NCI-H1417 (cell line): ENCODE results near the gene ZMYND10.

ENCODE experiments used
- DNase-seq, 3 experiments: peaks; one replicate each; lab custom pipeline; 2025; lab: John Stamatoyannopoulos, UW

ZMYND10 gene

GRCh38 chr3:50347187-50347813 lies 1.8 kb upstream of the ZMYND10 start:
- peak; percentile 48 to 85 (median 51) for DNase-seq

- no peak for DNase-seq
These were observed 524 bp downstream of the ZMYND10 start for GRCh38 chr3:50345008-50345407.

- no peak for DNase-seq
These were observed 2.5 kb downstream of the ZMYND10 start for GRCh38 chr3:50342813-50343633.

DNA sequence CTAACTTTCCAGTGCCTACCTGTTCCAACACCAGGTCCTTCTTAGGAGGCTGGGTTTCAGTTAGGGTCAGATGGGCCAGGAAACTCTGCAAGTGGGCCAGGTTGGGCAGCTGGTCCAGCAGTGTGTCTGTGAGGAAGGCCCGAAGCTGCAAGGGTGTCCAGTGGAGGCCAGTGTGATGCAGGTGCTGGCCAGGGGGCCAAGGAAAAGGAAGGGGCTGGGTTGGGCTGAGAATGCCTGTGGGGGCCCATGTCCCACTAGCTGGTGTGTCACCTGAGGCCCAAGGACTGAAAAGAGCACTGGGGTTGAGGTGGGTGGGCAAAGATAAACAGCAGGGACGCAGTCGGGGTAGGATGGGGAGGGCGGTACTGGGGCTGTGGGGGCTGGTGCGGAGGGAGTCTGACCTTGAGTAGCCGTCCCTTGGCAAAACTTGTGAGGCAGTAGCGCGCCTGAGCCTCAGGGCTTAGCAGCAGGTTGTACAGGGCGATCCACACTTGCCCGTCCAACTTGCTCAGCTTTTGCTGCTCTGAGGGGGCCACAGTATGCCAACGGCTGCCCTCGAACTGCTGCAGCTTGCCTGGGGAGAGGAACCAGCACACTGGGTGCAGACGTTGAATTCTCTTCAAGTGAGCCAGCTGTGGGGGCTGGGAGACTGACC lies 3.4 kb downstream of the ZMYND10 start:
- DNase-seq, result no peak

DNA sequence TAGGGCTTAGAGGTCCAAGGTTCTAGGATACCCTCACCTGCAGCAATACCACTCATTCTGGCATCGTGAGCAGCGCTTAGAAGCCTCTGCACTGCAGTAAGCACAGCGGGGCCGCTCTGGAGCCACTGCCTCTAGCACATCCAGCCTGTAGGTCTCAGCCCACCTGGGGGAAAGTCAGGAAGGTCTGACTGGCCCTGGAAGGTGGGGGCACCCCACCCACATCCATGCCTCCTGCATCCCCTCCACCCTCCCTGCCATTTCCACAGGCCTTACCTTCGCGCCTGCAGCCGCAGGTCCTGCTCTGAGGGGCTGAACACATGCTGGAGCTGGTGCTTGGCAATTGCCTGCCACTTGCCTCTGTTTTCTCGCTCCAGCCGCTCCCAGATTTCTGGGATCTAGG lies 4.0 kb downstream of the ZMYND10 start:
- DNase-seq, result no peak

- no peak for DNase-seq
These were observed 4.8 kb downstream of the ZMYND10 start, which contains the start of gene RASSF1 for GRCh38 chr3:50340448-50341329. Gene RASSF1 (minus strand): TSS chr3:50340836. CDS start chr3:50340805, 31 bp downstream.

- no peak for DNase-seq
These were observed 5.4 kb downstream of the ZMYND10 start for GRCh38 chr3:50340147-50340447.

GRCh38 chr3:50339485-50340146 lies 5.9 kb downstream of the ZMYND10 start:
- no peak for DNase-seq

DNA sequence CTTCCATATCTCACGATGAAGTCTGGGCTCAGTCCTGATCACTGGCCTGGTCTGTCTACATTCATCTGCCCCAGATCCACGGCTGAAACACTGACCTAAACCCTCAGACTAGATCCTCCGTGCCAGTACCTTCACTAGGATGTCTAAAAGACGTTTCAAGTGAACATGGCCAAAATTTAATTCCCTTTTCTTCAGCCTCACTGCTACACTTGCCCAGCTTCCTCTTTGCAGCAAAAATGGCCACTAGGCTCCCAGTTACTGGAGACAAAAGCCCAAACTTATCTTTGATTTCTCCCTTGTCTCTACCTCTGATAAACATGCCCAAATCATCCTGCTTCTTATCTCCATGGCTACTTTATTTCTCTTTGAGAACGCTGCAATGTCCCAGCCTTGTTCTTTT lies 6.6 kb downstream of the ZMYND10 start:
- no peak for DNase-seq

- DNase-seq, result peak; percentile 93 to 98 (median 95)
These were observed 8.2 kb downstream of the ZMYND10 start for GRCh38 chr3:50337175-50337861.

DNA sequence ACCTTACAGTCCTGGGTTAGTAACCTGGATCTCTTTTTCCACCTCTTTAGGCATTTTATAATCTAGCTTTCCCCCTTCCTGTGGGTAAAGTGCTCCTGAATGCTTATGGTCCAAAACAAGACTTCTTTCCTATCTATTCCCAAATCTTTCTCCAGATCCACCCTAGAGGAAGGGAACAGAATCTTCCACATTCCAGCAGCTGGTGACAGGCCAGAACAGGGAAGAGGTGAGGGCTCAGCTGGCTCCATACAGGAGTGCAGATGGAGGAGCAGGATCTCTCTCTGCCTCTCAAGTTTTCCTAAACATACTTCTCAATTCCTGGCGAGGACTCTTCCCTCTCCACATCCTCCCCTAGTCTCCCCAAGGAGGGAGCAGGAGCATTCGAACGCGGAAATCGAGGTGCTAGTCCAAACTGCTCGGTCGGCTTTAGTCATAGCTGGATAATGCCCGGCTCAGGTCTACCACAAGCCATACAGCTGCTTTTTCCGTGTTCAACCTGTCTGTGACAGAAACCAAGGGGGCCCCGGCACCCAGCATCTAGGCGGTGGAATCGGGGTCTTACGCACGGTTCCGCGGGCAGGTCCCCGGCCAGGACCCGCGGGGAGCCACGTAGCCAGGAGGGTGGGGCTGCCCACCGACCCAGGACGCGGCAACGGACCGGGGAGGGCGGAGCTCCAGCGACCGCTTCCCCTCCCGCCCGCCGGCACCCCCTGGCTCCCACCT lies 8.9 kb downstream of the ZMYND10 start:
- DNase-seq, result peak in 1 of 3 experiments; percentile 49

DNA sequence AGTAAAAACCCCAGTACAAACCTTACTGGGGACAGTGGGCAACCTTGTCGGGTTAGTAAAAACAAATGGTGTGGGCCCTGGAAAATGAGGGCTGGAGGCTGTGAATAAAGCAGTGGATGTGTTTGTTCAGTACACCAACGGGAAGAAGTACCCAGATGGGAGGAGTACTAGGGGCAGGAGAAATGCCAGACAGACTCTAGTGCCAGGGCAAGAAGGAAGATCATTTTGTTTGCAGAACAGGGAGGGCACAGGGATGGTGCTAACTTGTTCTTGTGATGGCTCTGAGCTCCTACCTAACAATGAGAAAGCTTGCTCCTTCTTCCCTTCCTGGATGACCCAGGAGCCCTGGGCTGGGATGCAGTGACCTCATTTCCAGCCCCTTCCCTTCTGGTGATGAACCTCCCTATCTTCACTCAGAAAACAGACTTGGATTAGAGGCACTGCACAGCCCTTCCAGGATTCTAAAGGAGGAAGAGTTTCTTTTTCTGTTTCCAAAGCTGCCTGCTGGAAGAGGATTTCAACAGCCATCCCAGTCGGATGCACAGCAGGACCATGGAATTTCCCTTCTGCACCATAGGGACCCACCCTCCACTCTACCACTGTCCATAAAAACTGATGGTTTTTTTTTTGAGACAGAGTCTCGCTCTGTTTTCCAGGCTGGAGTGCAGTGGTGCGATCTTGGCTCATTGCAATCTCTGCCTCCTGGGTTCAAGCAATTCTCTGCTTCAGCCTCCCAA lies 11.0 kb downstream of the ZMYND10 start:
- DNase-seq, result no peak

GRCh38 chr3:50333744-50334328 lies 11.7 kb downstream of the ZMYND10 start:
- no peak for DNase-seq

DNA sequence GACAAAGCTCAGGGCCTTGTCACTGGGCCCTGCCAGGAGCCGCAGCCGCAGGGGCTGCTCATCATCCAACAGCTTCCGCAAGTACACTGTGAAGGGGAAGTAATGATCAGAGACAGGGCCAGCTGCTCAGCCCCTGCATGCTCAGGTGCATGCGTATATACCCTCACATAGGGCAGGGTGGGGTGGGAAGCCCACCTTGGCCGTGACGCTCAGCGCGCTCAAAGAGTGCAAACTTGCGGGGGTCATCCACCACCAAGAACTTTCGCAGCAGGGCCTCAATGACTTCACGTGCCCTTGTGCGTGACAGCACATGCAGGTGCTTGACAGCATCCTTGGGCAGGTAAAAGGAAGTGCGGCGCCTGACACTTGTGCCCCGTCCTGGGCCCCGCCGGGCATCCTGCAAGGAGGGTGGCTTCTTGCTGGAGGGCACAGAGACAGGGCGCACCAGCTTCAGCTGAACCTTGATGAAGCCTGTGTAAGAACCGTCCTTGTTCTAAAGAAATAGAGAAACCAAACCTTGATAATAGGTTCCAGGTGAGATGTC lies 14.1 kb downstream of the ZMYND10 start:
- no peak for DNase-seq

- no peak for DNase-seq
These were observed 15.2 kb downstream of the ZMYND10 start for GRCh38 chr3:50330330-50330729.

- DNase-seq, result peak; percentile 91 to 95 (median 93)
These were observed 17.4 kb downstream of the ZMYND10 start, which contains the start of gene TUSC2 for GRCh38 chr3:50327943-50328691. Gene TUSC2 (minus strand): TSS chr3:50328223. CDS start chr3:50328099, 124 bp downstream.

DNA sequence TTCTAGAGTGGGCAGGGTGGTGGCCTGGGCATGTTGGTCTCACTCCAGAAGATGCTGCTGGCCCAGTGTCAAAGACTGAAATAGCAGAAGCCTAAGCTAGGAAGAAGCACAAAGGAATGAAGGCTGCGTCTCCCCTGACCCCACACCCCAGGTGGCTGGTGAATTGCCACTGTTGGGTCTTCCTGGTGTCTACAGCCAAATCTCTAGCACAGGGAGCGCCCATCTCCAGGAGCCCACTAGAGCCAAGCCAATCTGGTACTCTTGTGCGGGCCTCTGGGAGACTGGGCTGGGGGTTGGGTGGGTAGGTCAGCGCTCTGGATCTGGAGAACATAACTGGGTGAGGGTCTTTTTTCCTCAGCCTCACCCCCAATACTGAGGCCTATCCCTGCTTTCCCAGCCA lies 18.4 kb downstream of the ZMYND10 start:
- DNase-seq, result no peak

- no peak for DNase-seq
These were observed 19.4 kb downstream of the ZMYND10 start for GRCh38 chr3:50326182-50326541.
